Measurements from ENCODE around the gene KRT6A. TPM values are rescaled to one million over a fixed set of nuclear protein-coding genes. Genes with fewer than 3 reads are reported as not detected.
"Not testable (repeated sequence)": the region's sequence is repeated elsewhere in the genome, so short reads cannot be mapped to it uniquely, and the experiment has no call there.

Gene KRT6A
- total and polyA plus RNA-seq, 2 of the 13 experiments (the other 11 are each of a cell fraction or from before 2014, with no cell fraction given) = 0.13 TPM; not detected in 1

- intact Hi-C loops (cut with micrococcal nuclease; ENCODE audit: unreplicated experiment) = no loop called here
- peaks cover 3 to 17% of the 10 kb centered on the region in 2 experiments; a peak in 3 of 5 replicates for H3K27me3 ChIP-seq (ENCODE audit: control insufficient read depth in 1 of 2, insufficient read depth in 2 of 2, low read length in 2 of 2)
- no peak overlapping the region for H3K9ac ChIP-seq (ENCODE audit: insufficient read depth, low read depth, low read length)
- H3K4me1 ChIP-seq (ENCODE audit: insufficient read depth, low read length) = 0 out of 2 replicates have a peak, but pooled peaks cover 6% of the 10 kb centered on the region
- no peak overlapping the region for H2AFZ ChIP-seq (ENCODE audit: low read length)
- H3K79me2 ChIP-seq (ENCODE audit: insufficient read depth, low read length) = no peaks in the 10 kb centered on the region
- H4K20me1 ChIP-seq (ENCODE audit: insufficient read depth, low read length) = no peaks in the 10 kb centered on the region
- 8% methylated on average over 1 of the region's 1 CpG for WGBS (ENCODE audit: low lambda C conversion rate)
- no peak overlapping the region for H3K4me2 ChIP-seq (ENCODE audit: low read depth, low read length)
- H3K27ac ChIP-seq (ENCODE audit: extremely low read length, insufficient read depth, low read length) = no peak overlapping the region
- ATAC-seq (no peak), FAIRE-seq (no peak), DNase-seq (ENCODE audit: low spot score) (no peak)
- POLR2A ChIA-PET = no interaction called here
- no peaks in the 10 kb centered on the region for H3K36me3 ChIP-seq (replicated peaks in 1 of 2; ENCODE audit: control insufficient read depth in 1 of 2, insufficient read depth in 2 of 2, low read length in 2 of 2)
- TF ChIP-seq POGK (CRISPR knock-in tag; conservative IDR thresholded peaks at IDR 0.05) (no peak), JARID2 (CRISPR knock-in tag; IDR thresholded peaks at IDR 0.05; ENCODE audit: insufficient replicate concordance) (no peak), IRF1 (CRISPR knock-in tag; IDR thresholded peaks at IDR 0.05; ENCODE audit: low read depth) (no peak), REPIN1 (CRISPR knock-in tag; IDR thresholded peaks at IDR 0.05; ENCODE audit: borderline replicate concordance, low read depth) (no peak), NFIC (IDR thresholded peaks at IDR 0.05; ENCODE audit: low read length) (no peak), ZSCAN9 (CRISPR knock-in tag; IDR thresholded peaks at IDR 0.05; ENCODE audit: borderline replicate concordance) (no peak), DRAP1 (CRISPR knock-in tag; IDR thresholded peaks at IDR 0.05) (no peak), RBFOX2 (IDR thresholded peaks at IDR 0.05; ENCODE audit: low read depth, low read length) (no peak), TOE1 (CRISPR knock-in tag; IDR thresholded peaks at IDR 0.05) (no peak), SMAD3 (CRISPR knock-in tag; IDR thresholded peaks at IDR 0.05) (no peak), ZNF7 (CRISPR knock-in tag; IDR thresholded peaks at IDR 0.05) (no peak), SOX5 (CRISPR knock-in tag; IDR thresholded peaks at IDR 0.05; ENCODE audit: borderline replicate concordance) (no peak), SMYD3 (CRISPR knock-in tag; IDR thresholded peaks at IDR 0.05) (no peak), RNF2 (conservative IDR thresholded peaks at IDR 0.05; ENCODE audit: low read depth) (no peak), CTCF (CRISPR knock-in tag; IDR thresholded peaks at IDR 0.05) (no peak), LBX2 (CRISPR knock-in tag; IDR thresholded peaks at IDR 0.05; ENCODE audit: borderline replicate concordance) (no peak)
- BruUV-seq (replicated peaks) = no TSS peak
- H3K9me3 ChIP-seq (ENCODE audit: low read length) = no peaks in the 10 kb centered on the region
- CTCF ChIA-PET (ENCODE audit: low intra/inter-chr PET ratio, low total read pairs) = no interaction called here
- in situ Hi-C loops (cut with HindIII; ENCODE audit: extremely low pct_ligation_motif_present, low pct_unique_long_range_greater_than_20kb) = no loop called here
- H3K4me3 ChIP-seq (replicated peaks in 1 of 3; ENCODE audit: insufficient read depth in 1 of 3, low read depth in 2 of 3, low read length in 3 of 3) = no peak overlapping the region
Measured at GRCh38 chr12:52494100-52494499, 1.0 kb upstream of the KRT6A start.

GRCh38 chr12:52492405-52492804 is 652 bp downstream of the KRT6A start:
- H3K4me3 ChIP-seq (replicated peaks in 1 of 3; ENCODE audit: insufficient read depth in 1 of 3, low read depth in 2 of 3, low read length in 3 of 3); H3K9me3 ChIP-seq (ENCODE audit: low read length); in situ Hi-C loops (cut with HindIII; ENCODE audit: extremely low pct_ligation_motif_present, low pct_unique_long_range_greater_than_20kb); POLR2A ChIA-PET; H3K27ac ChIP-seq (ENCODE audit: extremely low read length, insufficient read depth, low read length); ATAC-seq; H3K79me2 ChIP-seq (ENCODE audit: insufficient read depth, low read length); BruUV-seq (replicated peaks); H2AFZ ChIP-seq (ENCODE audit: low read length); H3K36me3 ChIP-seq (replicated peaks in 1 of 2; ENCODE audit: control insufficient read depth in 1 of 2, insufficient read depth in 2 of 2, low read length in 2 of 2); H3K4me2 ChIP-seq (ENCODE audit: low read depth, low read length); H3K4me1 ChIP-seq (ENCODE audit: insufficient read depth, low read length); DNase-seq (ENCODE audit: low spot score); CTCF ChIA-PET (ENCODE audit: low intra/inter-chr PET ratio, low total read pairs); H4K20me1 ChIP-seq (ENCODE audit: insufficient read depth, low read length); intact Hi-C loops (cut with micrococcal nuclease; ENCODE audit: unreplicated experiment); FAIRE-seq; H3K9ac ChIP-seq (ENCODE audit: insufficient read depth, low read depth, low read length): not testable (repeated sequence)
- peaks cover 0 to 17% of the 10 kb centered on the region in 2 experiments; a peak in 2 of 5 replicates for H3K27me3 ChIP-seq (ENCODE audit: control insufficient read depth in 1 of 2, insufficient read depth in 2 of 2, low read length in 2 of 2)
- no CpG with 5 or more reads among the region's 6 CpGs for WGBS (ENCODE audit: low lambda C conversion rate)
